HCT116 (cell line): ENCODE measurements around the gene SEL1L2.

Source experiments
- CEBPB ChIP-seq: IDR thresholded peaks from 2 replicates; pipeline ENCODE4 v1.6.1; 2012; ENCODE audit warnings: low read depth
- CTCF ChIP-seq, 3 experiments: fragments of 200-600 bp in 1 of 3; sonication (generic) in 1 of 3; IDR thresholded peaks in 2 of 3; conservative IDR thresholded peaks in 1 of 3; 2 replicates each; pipeline ENCODE4 v1.5.1; 2012 to 2017; ENCODE audit warnings: low read depth in 2 of 3, low read length in 2 of 3, antibody characterized with exemption in 1 of 3, borderline replicate concordance in 1 of 3, control low read depth in 1 of 3, mild to moderate bottlenecking in 1 of 3, mixed read lengths in 1 of 3, mixed run types in 1 of 3, moderate library complexity in 1 of 3; ENCODE audit not compliant: insufficient read depth in 1 of 3
- EGR1 ChIP-seq: IDR thresholded peaks from 2 replicates; pipeline ENCODE4 v1.6.1; 2012; ENCODE audit warnings: low read depth
- EZH2 ChIP-seq: fragments of 200-600 bp; sonication (generic); IDR thresholded peaks from 2 replicates; pipeline ENCODE4 v1.6.1; 2017; ENCODE audit warnings: antibody characterized with exemption, mixed run types
- MAX ChIP-seq: IDR thresholded peaks from 2 replicates; pipeline ENCODE4 v1.6.1; 2012
- POLR2A ChIP-seq: IDR thresholded peaks from 2 replicates; pipeline ENCODE4 v1.7.0; 2011; ENCODE audit warnings: borderline replicate concordance; ENCODE audit not compliant: insufficient read depth, insufficient read length; ENCODE audit errors: extremely low read depth
- POLR2AphosphoS5 ChIP-seq: IDR thresholded peaks from 2 replicates; pipeline ENCODE4 v1.6.1; 2011; ENCODE audit warnings: mild to moderate bottlenecking, low read depth, low read length, moderate library complexity
- REST ChIP-seq: IDR thresholded peaks from 2 replicates; pipeline ENCODE4 v1.6.1; 2012; ENCODE audit warnings: low read depth
- SP1 ChIP-seq: IDR thresholded peaks from 2 replicates; pipeline ENCODE4 v1.6.1; 2012; ENCODE audit warnings: low read depth
- SRF ChIP-seq: IDR thresholded peaks from 2 replicates; pipeline ENCODE4 v1.6.1; 2012; ENCODE audit warnings: low read depth
- YY1 ChIP-seq: IDR thresholded peaks from 2 replicates; pipeline ENCODE4 v1.6.1; 2011; ENCODE audit warnings: low read length, low read depth, moderate library complexity, mild to moderate bottlenecking; ENCODE audit not compliant: insufficient replicate concordance; ENCODE audit errors: extremely low read depth
- ZFX ChIP-seq: fragments of 450-650 bp; IDR thresholded peaks from 2 replicates; pipeline ENCODE4 v1.6.1; 2017
- ZNF274 ChIP-seq: fragments of 200-500 bp; sonication (Bioruptor generic); IDR thresholded peaks from 2 replicates; pipeline ENCODE4 v1.6.1; 2014; ENCODE audit warnings: mild to moderate bottlenecking, low read depth, low read length, inconsistent platforms

DNA sequence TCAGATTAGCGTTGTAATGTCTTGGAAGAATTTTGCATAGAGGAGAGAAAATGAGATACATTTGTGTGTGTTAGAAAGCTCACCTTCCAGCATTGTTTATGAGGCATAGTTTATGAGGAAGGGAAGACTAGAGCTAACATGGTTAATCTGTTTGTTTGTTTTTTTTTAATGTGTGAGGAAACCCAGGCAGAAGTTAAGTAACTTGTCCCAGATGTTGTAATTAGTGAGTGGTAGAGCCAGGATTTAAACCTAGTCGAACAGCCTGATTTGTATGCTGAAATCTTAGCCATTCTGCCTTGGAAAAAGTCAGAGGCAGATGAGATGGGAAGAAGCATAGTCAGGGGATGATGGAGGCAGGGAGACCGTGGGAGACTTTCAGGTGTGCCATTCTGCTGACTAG lies 176.5 kb downstream of the SEL1L2 start:
- TF ChIP-seq CTCF (IDR thresholded peaks at IDR 0.05 in 2 of 3, conservative IDR thresholded peaks at IDR 0.05 in 1 of 3; ENCODE audit: borderline replicate concordance in 1 of 3, insufficient read depth in 1 of 3, low read depth in 2 of 3, low read length in 2 of 3): no peak
- no peak for TF ChIP-seq POLR2A
- no peak for TF ChIP-seq MAX
- TF ChIP-seq ZNF274: no peak
- TF ChIP-seq ZFX: no peak
- no peak for TF ChIP-seq EZH2
- no peak for TF ChIP-seq POLR2AphosphoS5
- no peak for TF ChIP-seq YY1
- TF ChIP-seq SRF: no peak
- TF ChIP-seq EGR1: no peak
- no peak for TF ChIP-seq SP1
- TF ChIP-seq REST: no peak
- no peak for TF ChIP-seq CEBPB
